Measurements from ENCODE around the gene VPS13D.
"Not testable (repeated sequence)": the region's sequence is repeated elsewhere in the genome, so short reads cannot be mapped to it uniquely, and the experiment has no call there.

Gene VPS13D

DNA sequence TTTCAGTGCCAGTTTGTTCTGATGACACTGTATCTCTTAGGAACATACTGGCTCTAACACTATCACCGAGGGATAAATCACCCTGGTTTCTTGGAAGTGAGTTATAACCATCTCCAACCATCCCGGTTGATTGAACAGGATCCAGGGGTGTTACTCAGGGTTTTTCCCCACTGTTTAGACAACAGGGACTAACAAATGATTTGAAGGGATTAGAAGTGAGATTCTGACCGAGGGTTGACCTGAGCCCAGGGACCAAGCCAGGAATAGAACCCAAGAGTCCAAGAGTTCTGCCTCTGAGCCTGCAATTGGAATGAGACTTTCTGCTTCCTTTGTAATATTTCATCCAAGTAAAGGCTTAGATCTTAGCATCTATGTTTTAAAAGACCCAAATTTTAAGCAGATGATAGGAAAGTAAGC, 234.2 kb downstream of the VPS13D start:
- DNase-seq (ENCODE audit: low read depth in 1 of 2, low spot score in 1 of 2), result no peak

DNA sequence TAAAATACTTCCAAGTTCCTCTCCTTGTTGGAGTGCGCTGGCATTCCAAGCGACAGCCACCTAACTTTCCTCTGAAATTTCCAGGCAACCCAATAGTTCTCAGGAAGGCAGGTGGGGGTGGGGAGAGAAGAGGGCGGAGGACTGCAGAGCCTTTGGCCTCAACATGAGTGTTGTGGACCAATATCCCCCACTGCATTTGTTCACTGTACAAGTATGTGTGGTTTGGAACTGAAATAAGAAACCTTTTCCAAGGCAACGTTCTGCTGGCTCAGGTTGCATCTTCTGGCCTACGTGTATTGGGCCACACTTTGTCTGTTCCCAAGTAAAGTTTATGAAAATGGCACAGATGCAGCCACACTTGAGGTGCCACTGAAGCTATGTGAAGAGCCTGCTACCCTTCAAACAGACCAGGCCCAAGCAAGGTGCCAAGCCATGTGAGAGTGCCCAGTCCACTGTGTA, 234.8 kb downstream of the VPS13D start:
- no peak for DNase-seq (ENCODE audit: low read depth in 1 of 2, low spot score in 1 of 2)

DNA sequence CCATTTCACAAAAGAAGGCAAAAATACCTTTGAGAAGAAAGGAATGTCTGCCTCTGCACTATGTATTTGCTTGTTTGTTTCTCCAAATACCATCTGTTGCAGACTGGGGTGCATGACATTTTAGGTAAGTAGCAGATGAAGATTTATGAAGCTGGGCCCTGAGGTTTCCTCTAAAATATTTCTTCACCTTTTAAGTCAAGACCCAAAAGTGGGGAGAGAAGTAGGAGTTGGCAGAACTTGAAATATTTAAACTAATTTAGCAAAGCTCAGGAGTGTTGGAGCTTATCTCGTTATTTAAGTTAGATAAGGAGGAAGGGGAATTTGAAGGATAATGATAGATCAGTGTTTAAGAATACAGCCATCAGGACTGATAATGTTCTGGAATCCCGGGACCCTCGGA, 235.3 kb downstream of the VPS13D start:
- DNase-seq (ENCODE audit: low read depth in 1 of 2, low spot score in 1 of 2), result no peak

DNA sequence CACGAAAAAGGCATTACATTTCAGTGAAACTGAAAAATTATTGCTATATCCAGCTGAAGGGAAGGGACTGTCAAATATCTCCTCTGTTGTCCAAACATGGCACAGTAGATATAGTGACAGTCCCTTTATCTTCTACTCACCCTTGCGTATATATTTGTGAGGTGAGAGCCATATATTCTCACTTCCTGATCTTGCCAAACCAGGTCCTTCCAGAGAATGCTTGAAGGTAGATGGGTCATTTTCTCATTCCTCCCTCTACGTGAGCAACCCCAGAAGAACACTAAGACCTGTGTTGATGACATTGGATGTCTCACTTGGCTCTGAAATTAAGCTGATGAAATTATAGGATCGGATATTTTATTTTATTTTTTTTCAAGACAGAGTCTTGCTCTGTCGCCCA, 237.0 kb downstream of the VPS13D start:
- no peak for DNase-seq (ENCODE audit: low read depth in 1 of 2, low spot score in 1 of 2)

DNA sequence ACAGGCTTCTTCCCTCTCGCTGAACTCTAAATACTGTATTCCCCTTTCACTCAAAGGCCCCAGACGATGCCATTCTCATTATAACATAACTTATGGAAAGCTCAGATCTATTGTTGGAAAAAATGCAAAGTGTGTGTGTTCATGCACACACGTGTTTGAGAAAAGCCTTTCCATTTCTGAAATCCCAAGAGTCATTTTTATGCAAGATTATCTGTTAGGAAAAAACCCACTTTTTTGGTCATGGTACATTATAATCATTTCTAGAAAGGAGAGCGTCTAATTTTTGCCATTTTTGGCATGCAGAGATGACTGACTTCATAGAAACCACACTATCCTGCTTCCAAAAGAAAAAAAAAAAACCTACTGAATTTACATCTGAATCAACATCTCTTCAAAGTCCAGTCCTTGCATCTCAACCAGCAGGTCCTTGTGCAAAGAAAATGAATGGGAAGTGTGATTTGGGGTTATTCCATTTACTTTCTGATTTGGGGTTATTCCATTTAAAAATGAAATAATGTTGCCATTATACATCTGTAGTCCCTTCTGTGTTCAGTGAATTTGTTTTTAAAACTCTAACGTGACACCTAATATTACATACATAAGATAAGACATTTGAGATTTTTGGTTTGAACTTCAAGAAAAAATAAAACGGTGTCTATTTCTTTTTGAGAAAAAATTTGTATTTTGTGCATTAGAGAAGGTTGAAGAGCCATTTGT, 237.9 kb downstream of the VPS13D start:
- DNase-seq (ENCODE audit: low read depth in 1 of 2, low spot score in 1 of 2), result no peak

DNA sequence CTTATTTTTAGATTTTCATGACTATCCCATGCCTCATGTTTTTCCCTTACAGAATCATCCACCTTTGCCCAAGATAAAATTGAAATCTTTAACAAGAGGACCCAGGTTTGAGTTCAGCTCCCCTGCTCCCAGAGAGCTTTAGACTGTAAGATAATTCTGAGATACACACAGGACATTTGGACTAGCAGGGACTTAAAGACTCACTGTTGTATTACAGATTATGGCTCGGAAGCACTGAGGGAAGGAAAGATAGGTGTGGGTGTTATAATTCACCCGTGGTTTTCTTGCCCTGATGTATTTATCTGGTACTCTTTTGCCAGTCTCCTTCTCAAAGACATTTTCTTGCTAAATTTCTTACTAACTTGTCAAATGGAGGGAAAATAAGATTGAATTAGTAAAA, 238.5 kb downstream of the VPS13D start:
- no peak for DNase-seq (ENCODE audit: low read depth in 1 of 2, low spot score in 1 of 2)

DNA sequence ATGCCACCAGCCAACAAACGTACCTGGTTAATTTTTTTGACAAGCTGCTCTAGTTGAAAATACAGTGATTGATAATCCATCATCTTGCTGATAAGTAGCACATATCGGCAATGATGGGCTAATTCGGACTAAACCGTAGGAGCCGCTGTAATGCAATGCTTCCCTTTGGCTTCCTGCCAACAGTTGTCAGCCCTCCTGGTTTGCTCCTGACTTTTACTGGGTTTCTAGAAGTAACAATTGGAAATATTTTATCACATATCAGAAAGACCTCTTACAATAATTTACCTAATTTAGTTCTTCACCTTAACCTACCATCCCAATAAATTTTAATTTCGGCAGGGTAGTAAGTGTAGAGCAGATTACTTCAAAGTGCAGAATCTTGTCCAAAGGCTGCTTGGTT, 239.7 kb downstream of the VPS13D start:
- no peak for DNase-seq (ENCODE audit: low read depth in 1 of 2, low spot score in 1 of 2)

DNA sequence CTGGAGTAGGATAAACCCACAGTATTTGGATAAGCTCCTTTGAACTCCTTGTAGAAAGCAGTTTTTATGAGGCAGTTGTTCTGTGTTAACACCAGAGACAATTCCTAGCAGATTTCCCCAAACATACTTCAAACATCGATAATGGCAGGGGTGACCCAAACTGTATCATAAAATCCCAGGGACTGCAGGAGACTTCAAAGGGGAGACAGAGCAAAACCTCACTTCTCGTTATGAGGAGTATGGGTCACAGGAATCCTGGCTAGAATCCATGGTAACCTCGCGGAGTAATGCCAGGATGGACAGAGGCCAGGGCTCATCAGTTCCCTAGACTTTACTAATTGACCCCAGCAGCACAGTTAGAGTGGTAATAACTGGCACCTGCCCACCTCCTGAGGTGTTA, 240.2 kb downstream of the VPS13D start:
- no peak for DNase-seq (ENCODE audit: low read depth in 1 of 2, low spot score in 1 of 2)

DNA sequence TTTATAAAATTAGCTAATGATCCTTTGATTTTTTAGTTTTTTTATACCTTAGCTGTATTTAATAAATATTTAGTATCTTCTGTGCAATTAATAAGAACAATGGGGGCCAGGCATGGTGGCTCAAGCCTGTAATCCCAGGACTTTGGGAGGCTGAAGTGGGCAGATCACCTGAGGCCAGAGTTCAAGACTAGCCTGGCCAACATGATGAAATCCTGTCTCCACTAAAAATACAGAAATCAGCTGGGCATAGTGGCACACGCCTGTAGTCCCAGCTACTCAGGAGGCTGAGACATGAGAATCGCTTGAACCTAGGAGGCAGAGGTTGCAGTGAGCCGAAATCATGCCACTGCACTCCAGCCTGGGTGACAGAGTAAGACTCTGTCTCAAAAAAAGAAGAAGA, 241.1 kb downstream of the VPS13D start:
- not testable (repeated sequence) for DNase-seq (ENCODE audit: low read depth in 1 of 2, low spot score in 1 of 2)

DNA sequence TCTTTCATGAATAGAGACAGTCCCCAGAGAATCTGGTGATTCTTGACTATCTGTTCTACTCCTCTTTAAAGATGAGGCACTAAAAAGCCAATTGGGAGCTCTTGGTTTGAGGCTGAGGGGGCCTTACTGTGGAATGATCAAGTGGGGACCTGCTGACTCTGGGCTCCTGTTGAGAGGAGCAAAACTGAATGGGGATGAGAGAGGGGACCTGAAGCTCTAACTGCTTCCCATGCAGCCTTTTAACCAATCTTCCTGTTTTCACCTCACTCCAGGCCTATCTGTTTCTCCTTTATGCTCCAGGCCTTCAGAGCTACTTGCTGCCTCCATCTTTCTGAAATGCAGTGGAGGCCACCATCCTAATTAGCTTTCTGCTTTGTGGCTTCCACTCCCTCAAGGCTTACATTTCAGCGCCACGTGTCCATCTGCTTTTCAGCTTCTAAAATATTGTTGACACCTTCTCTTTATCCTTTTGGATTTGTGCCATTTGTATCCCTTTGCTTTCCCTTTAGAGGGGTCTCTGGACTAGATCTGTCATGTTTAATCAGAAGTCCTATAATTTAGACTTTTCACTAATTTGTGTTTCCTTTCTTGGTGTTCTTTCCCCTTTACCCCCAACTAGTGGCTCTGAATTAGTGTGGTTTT, 242.4 kb downstream of the VPS13D start:
- DNase-seq (ENCODE audit: low read depth in 1 of 2, low spot score in 1 of 2), result no peak

DNA sequence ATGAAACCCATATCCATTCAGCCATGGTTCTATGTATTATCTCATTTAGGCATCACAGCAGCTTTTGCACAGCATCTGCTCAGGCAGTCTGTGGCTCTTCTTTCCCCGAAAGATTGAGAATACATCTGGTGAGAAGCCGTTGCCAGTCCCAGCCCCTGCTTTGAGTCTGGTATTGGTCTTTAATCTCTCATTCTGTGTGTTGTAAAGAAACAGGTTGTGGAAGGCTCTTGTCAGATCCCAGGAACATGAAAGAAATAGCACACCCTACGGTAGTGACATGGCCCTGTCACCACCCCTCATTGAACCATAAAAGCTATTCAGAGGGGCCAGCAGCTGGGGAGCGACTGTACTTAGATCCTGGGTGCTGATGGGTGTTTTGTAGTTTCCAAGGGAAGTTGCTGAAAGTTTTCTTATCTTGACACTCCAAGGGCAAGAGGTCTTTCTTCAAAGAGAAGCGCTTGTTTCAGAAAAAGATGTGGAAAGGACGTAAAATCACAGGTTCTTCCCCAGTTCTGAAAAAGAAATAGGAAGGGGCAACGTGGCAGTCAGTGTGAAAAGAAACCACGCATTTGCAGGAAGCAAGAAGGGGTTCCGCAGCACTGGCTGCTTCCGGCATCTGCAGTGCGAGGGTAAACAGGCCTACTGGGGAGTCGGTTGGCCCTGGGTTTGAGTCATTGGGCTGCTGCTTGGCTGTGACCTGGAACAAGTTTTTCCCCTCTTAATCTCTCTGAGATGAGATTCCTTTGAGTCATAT, 243.1 kb downstream of the VPS13D start:
- peak; percentile 40 to 53 for DNase-seq (ENCODE audit: low read depth in 1 of 2, low spot score in 1 of 2)

DNA sequence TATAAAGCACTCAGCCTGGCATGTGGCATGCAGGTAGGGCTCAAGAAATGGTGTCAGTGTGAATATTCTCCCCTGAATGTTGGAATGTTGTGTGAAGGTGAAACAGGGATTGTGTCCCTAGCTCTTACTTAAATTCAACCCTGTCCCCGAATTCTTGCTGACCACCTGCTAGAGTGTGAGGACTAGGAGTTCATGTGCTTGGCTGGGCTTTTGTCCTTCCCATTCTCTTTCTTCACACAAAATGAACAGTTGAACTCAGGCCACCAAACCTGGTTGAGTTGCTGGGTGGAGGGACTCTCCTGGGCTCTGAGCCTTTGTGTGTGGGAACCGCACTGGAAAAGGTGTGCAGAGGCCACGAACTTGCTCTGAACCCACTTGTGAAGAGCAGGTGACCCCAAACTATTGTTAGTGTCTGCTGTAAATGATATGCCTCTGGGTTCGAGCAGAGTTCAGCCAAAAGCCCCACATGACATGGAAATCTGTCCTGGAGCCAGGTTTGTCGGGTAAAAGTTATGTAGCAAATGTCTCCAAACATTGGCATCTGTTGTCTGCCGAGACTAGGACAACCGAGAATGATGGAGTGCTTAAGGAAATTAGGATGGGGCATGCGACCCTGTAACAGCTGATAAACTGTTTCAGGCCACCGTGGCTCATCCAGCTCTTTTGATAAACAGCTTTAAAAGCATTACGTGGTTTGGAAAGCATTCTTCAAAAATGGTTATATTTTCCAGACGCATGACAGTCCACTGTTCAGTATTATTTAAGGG, 243.9 kb downstream of the VPS13D start:
- DNase-seq (ENCODE audit: low read depth in 1 of 2, low spot score in 1 of 2), result no peak

DNA sequence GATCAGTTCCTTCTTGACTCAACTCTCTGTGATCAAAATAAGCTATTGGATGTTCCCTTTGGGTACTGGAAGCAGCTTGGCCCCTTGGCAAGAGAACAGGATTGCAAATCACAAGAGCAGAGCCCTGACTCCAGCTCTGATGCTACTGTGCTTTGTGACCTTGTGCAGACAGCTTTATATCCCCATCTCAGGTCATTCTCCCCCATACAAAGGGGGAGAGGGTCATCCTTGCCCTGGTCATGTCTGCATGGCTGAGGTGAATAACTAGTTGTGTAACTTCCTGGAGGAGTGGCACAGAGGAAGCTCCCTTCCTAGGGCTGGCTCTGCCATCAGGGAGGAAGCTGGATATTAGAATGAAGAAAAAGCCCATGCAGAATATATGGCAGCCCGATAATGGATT, 245.3 kb downstream of the VPS13D start:
- no peak for DNase-seq (ENCODE audit: low read depth in 1 of 2, low spot score in 1 of 2)

DNA sequence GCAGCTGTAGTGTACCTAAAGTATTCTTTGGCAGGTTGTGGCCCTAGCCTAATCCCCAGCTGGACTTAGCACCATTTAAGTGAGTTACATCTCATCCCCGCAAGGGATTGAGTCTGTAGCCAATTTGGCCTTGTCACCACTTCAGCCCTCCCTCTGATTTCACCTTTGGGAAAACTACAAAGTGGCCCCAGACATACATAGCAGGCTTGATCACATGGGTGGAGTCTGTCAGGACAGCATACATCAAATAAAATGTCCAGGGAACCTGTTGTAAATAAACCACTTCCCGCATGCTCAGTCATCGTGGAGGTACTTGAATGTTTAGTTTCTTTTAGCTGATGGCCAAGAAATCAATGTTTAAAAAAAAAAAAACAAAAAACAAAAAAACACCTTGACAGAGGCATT, 245.7 kb downstream of the VPS13D start:
- DNase-seq (ENCODE audit: low read depth in 1 of 2, low spot score in 1 of 2), result no peak

DNA sequence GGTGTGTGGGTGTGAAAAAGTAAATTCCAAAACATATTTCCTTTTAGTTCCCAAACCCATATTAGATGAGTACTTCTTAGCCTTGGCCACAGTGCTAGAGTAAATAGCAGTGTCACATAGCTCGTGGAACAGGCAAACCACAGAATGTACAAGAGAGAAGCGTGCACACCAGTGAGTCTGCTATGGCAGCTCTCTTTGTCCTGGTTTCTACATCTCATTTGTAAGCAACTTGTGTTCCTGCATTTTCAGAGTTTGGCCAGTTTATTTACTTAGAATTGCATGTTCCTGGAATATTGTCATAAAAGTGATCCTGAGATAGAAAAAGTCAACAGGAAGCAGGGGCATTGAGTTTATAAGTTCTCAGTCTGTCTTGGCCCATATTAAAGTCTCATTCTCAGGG, 246.1 kb downstream of the VPS13D start:
- no peak for DNase-seq (ENCODE audit: low read depth in 1 of 2, low spot score in 1 of 2)

DNA sequence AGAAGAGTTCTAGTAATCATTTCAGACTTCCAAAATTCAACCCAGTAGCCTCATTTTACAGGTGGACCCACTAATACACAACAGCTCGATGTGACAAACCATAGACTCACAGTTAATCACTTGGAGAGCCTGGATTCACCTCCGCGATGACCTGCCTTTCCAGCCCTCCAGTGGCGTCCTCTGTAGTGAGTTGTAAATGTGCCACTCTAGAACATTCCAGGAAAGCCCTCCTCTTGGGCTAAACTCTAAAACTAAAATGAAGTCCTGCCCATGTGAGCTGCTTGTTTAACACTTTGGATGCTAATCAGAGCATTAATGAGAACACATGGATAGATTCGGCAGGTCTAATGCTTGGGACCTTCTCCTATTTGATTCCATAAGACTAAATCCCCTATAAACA, 247.5 kb downstream of the VPS13D start:
- DNase-seq (ENCODE audit: low read depth in 1 of 2, low spot score in 1 of 2), result no peak

DNA sequence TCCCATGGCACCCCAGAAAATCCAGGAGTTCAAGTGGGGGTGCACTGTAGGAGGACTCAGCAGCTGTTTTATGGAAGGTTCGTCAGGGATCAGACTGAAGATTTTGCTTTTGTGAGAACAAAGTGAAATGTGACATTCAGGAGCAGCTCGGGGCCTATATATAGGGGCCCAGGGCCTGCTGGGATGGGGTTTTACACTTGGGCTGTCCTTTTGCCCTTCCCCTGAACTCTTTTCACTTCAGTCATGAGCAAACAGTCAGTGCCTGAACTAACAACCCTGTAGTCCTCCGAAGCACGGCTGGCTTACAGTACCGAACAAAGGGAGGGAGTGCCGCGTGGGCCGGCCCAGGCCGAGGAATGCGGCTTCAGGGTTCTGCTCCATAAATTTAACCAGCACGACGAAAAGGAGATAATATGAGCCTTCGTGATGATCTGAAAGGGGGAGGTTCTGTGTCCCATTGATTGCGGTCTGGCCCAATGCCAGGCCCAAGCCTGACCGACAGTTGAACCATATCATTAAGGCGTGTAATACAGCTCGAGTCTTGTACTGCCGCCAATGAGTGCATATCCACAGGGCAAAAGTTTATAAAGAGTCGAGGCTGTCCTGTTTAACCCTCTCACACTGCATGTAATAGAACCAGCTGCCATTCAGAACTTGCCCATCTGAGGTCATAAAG, 248.2 kb downstream of the VPS13D start:
- DNase-seq (ENCODE audit: low read depth in 1 of 2, low spot score in 1 of 2), result no peak

DNA sequence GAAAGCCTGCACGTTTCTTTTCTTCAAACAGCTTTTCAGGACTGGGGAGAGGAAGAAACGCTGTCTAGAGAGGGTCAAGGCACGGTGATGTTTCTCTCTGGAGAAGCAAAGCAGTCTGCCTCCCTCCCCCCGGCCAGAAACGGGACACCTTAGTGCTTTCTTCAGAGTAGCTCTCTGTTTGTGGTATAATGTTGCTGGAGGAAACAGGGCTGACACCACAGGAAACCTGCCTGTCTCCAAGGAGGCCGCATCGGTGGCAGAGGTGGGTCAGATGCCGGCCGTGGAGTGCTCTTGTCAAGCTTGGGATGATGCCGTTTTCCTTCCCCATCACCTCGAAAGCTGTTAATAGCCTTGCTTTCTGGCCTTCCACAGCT, 248.8 kb downstream of the VPS13D start:
- no peak for DNase-seq (ENCODE audit: low read depth in 1 of 2, low spot score in 1 of 2)

DNA sequence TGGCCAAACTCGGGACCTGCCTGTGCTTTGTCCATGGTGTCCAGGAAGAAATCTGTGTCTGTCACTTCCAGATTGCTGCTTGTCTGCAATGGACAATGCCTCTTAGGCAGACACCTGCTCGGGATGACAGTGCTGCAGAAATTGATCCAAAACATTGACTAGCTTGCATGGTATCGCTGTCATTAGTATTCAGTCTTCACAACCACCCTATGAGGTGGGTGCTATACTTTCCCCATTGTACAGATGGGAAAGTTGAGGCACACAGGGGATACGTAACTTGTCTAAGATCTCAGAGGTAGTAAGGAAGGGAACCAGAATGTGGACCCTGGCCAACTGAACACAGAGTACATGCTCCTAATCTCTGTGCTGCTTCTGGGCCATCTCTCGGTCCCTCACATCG, 249.5 kb downstream of the VPS13D start:
- DNase-seq (ENCODE audit: low read depth in 1 of 2, low spot score in 1 of 2), result no peak

DNA sequence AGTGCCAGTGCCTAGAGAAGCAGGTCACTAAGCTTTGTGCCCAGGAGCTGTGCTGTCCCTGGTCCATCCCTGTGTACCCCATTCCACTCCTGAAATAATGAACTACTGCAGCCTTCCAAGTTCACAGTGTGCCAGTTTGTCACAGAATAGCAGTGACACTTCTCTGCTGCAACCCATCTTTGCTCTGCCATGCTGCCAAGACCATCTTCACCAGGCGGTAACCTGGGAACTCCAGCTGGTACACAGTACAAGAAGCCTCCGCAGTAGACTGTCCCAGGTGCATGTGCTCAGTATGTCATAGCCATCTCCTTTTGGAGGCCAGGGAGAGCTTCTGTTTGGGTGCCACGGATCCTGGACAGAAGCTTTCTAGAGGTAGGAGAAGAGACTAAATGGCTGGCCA, 250.2 kb downstream of the VPS13D start:
- DNase-seq (ENCODE audit: low read depth in 1 of 2, low spot score in 1 of 2), result no peak

DNA sequence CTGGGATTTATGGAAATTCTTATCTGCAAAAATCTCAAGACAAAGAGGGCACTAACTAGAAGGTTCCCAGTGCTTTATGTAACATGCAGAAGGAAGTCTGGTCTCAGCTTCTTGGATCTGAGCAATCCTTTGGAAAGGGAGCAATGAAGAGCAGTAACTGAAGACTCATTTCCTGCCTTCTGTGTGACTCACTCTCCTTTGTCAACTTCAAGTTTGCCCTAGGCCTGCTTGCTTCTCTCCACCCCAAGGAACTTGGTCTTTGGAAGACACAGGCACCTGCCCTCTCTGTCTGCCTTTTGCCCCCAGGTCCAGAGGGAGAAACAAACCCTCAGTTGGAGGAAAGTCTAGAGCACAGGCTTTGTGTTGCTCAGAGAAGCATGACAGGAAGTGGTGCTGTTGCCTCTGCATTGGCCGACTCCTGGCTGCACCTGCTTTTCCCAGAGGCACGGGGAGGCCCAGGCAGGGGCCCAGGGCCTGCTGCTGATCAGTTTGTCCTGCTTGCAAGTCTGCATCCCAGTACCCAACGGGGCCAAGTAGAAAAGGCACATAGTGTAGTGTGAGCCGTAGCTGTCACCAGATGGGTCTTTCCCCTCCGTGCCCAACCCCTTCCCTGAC, 251.0 kb downstream of the VPS13D start:
- no peak for DNase-seq (ENCODE audit: low read depth in 1 of 2, low spot score in 1 of 2)
